HepG2 (cell line): ENCODE results near the gene CEP250. TPM values are rescaled to one million over a fixed set of nuclear protein-coding genes. Genes with fewer than 3 reads are reported as not detected.

Source experiments
- ATF3 ChIP-seq: sonication (generic); formaldehyde crosslinking; IDR thresholded peaks from 2 replicates; pipeline ENCODE4 v1.4.0; 2020; ENCODE audit warnings: missing genetic modification reagents
- FOXK1 ChIP-seq: sonication (generic); formaldehyde crosslinking; IDR thresholded peaks from 2 replicates; pipeline ENCODE4 v1.4.0; 2020; ENCODE audit warnings: low read depth, missing genetic modification reagents, borderline replicate concordance
- HNRNPH1 ChIP-seq: fragments of 200-400 bp; formaldehyde crosslinking; optimal IDR thresholded peaks from 2 replicates; pipeline ENCODE3; 2017; ENCODE audit warnings: mild to moderate bottlenecking, low read depth, low read length
- KDM3A ChIP-seq: IDR thresholded peaks from 2 replicates; pipeline ENCODE4 v1.6.1; 2018; ENCODE audit warnings: low read depth, missing compliant biosample characterization
- PRDM15 ChIP-seq: sonication (generic); formaldehyde crosslinking; IDR thresholded peaks from 2 replicates; pipeline ENCODE4 v1.4.0; 2020; ENCODE audit warnings: missing genetic modification reagents
- REST ChIP-seq, 2 experiments: IDR thresholded peaks; 2 replicates each; pipeline ENCODE4 v1.6.1; 2011 to 2012; ENCODE audit warnings: low read length in 2 of 2, borderline replicate concordance in 1 of 2, low read depth in 1 of 2, mild to moderate bottlenecking in 1 of 2, moderate library complexity in 1 of 2
- SALL2 ChIP-seq: sonication (generic); formaldehyde crosslinking; IDR thresholded peaks from 2 replicates; pipeline ENCODE4 v1.8.1; 2023; ENCODE audit warnings: mild to moderate bottlenecking, missing genetic modification reagents, inconsistent platforms
- TEAD3 ChIP-seq: optimal IDR thresholded peaks from 2 replicates; pipeline ENCODE3; 2016; ENCODE audit warnings: borderline replicate concordance
- ZBTB42 ChIP-seq: sonication (generic); formaldehyde crosslinking; IDR thresholded peaks from 2 replicates; pipeline ENCODE4 v1.5.0; 2020; ENCODE audit warnings: mild to moderate bottlenecking, missing genetic modification reagents
- ZFP36L2 ChIP-seq: sonication (generic); formaldehyde crosslinking; IDR thresholded peaks from 2 replicates; pipeline ENCODE4 v1.4.0; 2020; ENCODE audit warnings: missing genetic modification reagents
- ZMAT3 ChIP-seq: sonication (generic); formaldehyde crosslinking; conservative IDR thresholded peaks from 2 replicates; pipeline ENCODE4 v1.7.0; 2021; ENCODE audit warnings: missing genetic modification reagents
- ZNF343 ChIP-seq: sonication (generic); formaldehyde crosslinking; IDR thresholded peaks from 2 replicates; pipeline ENCODE4 v1.4.0; 2020; ENCODE audit warnings: mild to moderate bottlenecking, missing genetic modification reagents
- ZNF567 ChIP-seq: sonication (generic); formaldehyde crosslinking; IDR thresholded peaks from 2 replicates; pipeline ENCODE4 v1.8.1; 2023; ENCODE audit warnings: mild to moderate bottlenecking, missing genetic modification reagents, borderline replicate concordance
- ZNF644 ChIP-seq: IDR thresholded peaks from 2 replicates; pipeline ENCODE4 v1.6.1; 2016; ENCODE audit warnings: low read depth
- polyA plus RNA-seq, 8 experiments: library from polyadenylated mRNA; depleted of rRNA in 3 of 8; stranded (reverse) in 7 of 8; unstranded in 1 of 8; fragments of >200 nt; fragmentation: Illumina TruSeq in 4 of 8; extraction: Trizol in 4 of 8; gene quantifications; 2 replicates each; pipeline versions ENCODE4 v1.2.1 to v1.2.3, GENCODE V29; 2011 to 2016; ENCODE audit warnings: low read depth in 4 of 8, missing spikeins in 1 of 8, mixed read lengths in 1 of 8; ENCODE audit not compliant: insufficient read depth in 1 of 8
- total RNA-seq, 5 experiments: library from RNA; depleted of rRNA; stranded (reverse); fragments of >200 nt; fragmentation: Illumina TruSeq; extraction: Trizol; gene quantifications; 2 replicates each; pipeline ENCODE4 v1.2.3, GENCODE V29; 2016; ENCODE audit warnings: low read depth in 1 of 5
- TF ChIP-seq, protein P1 (sequence below): sonication (generic); formaldehyde crosslinking; IDR thresholded peaks from 2 replicates; pipeline ENCODE4 v1.4.0; 2020; ENCODE audit warnings: mild to moderate bottlenecking, missing genetic modification reagents

Gene CEP250
- total and polyA plus RNA-seq, 2 of the 13 experiments (the other 11 are each of a cell fraction or from before 2014, with no cell fraction given), result 28.8 to 55.3 TPM

GRCh38 chr20:35431621-35432429 is 23.6 kb upstream of the CEP250 start (continued):
- TF ChIP-seq FOXK1 (CRISPR knock-in tag) (peak; percentile 36; the same call in 1 of the 2 replicates), ZFP36L2 (CRISPR knock-in tag) (no peak), ZNF343 (CRISPR knock-in tag) (no peak), KDM3A (no peak), HNRNPH1 (no peak), ATF3 (CRISPR knock-in tag) (no peak), ZNF644 (CRISPR knock-in tag) (peak; percentile 31; the same call in 1 of the 2 replicates), SALL2 (CRISPR knock-in tag) (no peak), PRDM15 (CRISPR knock-in tag) (no peak), TEAD3 (CRISPR knock-in tag) (peak; percentile 62), REST (IDR thresholded peaks at IDR 0.05; ENCODE audit: borderline replicate concordance in 1 of 2, low read depth in 1 of 2, low read length in 2 of 2) (no peak), ZBTB42 (no peak), ZNF567 (CRISPR knock-in tag) (no peak), ZMAT3 (CRISPR knock-in tag) (peak; percentile 62; the same call in 1 of the 2 replicates)
- TF ChIP-seq, protein P1, sequence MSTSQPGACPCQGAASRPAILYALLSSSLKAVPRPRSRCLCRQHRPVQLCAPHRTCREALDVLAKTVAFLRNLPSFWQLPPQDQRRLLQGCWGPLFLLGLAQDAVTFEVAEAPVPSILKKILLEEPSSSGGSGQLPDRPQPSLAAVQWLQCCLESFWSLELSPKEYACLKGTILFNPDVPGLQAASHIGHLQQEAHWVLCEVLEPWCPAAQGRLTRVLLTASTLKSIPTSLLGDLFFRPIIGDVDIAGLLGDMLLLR (CRISPR knock-in tag), result no peak
